OCI-LY1 (cell line): Measurements from ENCODE around the gene INS.

Experiments
- EZH2 ChIP-seq: fragments of 200-600 bp; sonication (generic), shearing (Covaris generic); IDR thresholded peaks from 2 replicates; pipeline ENCODE4 v1.8.0; 2017; ENCODE audit warnings: borderline replicate concordance, mixed run types, mild to moderate bottlenecking, antibody characterized with exemption, low read length, moderate library complexity, mixed read lengths
- TF ChIP-seq, protein P1 (sequence below): fragments of 200-600 bp; sonication (generic), shearing (Covaris generic); IDR thresholded peaks from 2 replicates; pipeline ENCODE4 v1.5.1; 2017; ENCODE audit warnings: mild to moderate bottlenecking, antibody characterized with exemption, low read length, moderate library complexity, mixed read lengths

DNA sequence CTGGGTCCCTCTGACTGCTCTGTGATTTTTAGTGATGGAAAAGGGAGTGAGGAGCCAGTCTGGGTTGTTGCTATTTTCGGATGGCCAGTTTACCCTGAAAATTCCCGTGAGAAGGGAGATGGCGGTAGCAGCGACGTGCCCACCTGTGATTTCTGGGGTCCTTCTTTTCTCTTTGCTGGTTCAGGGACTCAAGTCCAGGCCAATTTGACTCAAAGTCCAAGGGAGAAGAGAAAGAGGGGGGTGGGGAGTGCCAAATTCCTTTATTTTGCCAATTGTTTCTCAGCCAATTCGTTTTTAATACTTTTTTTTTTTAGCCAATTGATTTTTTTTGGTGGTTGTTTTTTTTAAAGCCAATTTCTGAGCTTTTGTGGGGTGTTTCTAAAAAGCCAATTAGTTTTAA is 28.8 kb downstream of the INS start:
- TF ChIP-seq, protein P1, sequence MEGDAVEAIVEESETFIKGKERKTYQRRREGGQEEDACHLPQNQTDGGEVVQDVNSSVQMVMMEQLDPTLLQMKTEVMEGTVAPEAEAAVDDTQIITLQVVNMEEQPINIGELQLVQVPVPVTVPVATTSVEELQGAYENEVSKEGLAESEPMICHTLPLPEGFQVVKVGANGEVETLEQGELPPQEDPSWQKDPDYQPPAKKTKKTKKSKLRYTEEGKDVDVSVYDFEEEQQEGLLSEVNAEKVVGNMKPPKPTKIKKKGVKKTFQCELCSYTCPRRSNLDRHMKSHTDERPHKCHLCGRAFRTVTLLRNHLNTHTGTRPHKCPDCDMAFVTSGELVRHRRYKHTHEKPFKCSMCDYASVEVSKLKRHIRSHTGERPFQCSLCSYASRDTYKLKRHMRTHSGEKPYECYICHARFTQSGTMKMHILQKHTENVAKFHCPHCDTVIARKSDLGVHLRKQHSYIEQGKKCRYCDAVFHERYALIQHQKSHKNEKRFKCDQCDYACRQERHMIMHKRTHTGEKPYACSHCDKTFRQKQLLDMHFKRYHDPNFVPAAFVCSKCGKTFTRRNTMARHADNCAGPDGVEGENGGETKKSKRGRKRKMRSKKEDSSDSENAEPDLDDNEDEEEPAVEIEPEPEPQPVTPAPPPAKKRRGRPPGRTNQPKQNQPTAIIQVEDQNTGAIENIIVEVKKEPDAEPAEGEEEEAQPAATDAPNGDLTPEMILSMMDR = no peak
- no peak for TF ChIP-seq EZH2
